Cardiac fibroblast (primary cell): ENCODE data around the gene C5orf24.
"Not testable (repeated sequence)": the region's sequence is repeated elsewhere in the genome, so short reads cannot be mapped to it uniquely, and the experiment has no call there.

Source experiments
- DNase-seq, 2 donors: peaks; one replicate each; pipeline versions ENCODE4 v3.0.0 to v3.0.0-alpha.2; 2010; ENCODE audit warnings: low read depth in 2 of 2
- H3K4me3 ChIP-seq, 2 donors: replicated peaks in 1 of 2; 1 replicate in 1 of 2; 2 replicates in 1 of 2; pipeline ENCODE4 v1.5.1; 2011; ENCODE audit warnings: low read depth in 2 of 2, low read length in 2 of 2, mild to moderate bottlenecking in 2 of 2, moderate library complexity in 1 of 2
- CTCF ChIP-seq: IDR thresholded peaks from one replicate; pipeline ENCODE4 v1.5.1; 2011; ENCODE audit warnings: low read depth, mild to moderate bottlenecking, low read length, inconsistent platforms

The C5orf24 gene

DNA sequence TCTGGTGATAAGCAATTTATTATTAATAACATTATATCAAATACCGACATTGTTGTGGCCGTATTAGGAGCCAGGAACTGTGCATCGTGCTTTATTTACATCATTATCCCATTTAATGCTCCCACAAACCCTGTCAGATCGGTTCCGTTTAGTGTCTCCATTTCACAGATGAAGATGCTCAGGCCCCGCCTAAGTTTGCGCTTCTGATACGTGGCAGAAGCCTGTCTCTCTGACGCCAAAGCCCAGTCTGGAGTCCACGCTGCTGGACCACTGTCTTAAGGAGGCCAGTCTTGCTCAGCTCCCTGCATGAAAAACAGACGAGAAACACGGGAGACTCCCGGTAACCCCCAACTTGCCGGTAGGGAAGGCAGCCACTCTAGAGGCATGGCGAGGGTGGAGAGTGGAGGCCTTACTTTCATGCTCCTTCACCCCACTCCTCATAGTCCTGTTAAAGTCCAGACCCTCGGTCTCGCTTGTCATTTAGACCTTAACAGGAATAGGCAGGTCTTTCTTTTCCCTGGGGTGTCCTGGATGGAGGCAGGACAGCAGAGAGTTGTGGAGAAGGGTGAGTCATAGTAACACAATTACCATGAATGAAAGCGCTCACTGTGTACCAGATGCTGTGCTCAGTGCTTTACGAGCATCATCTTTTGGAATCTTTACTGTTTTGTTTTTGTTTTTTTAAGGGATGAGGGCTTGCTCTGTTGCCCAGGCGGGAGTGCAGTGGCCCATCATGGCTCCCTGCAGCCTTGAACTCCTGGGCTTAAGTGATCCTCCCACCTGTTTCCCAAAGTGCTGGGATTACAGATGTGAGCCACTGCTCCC, 29.3 kb downstream of the C5orf24 start:
- peak; percentile 86 to 90 for DNase-seq
- H3K4me3 ChIP-seq = peak overlapping the region; percentile 80 to 98
- TF ChIP-seq CTCF = no peak

DNA sequence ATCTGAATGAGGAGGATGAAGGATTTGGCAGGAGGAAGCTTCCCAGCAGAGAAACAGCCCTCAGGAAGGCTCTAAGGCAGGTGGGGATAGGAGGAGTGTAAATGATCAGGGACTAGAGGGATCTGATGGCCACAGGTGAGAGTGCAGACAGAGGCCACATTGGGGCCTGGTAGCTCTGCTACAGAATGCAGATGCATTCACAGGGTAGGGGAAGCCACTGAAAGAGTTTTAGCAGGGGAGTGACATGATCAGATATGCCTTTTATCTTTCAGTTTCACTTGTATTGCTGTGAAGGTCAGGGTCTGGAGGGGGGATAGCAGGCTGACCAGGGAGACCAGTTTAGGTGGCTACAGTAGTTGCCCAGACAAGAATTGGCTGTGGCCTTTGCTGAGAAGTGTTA, 31.4 kb downstream of the C5orf24 start:
- no peak for TF ChIP-seq CTCF
- no peak for DNase-seq
- H3K4me3 ChIP-seq = no peak overlapping the region

DNA sequence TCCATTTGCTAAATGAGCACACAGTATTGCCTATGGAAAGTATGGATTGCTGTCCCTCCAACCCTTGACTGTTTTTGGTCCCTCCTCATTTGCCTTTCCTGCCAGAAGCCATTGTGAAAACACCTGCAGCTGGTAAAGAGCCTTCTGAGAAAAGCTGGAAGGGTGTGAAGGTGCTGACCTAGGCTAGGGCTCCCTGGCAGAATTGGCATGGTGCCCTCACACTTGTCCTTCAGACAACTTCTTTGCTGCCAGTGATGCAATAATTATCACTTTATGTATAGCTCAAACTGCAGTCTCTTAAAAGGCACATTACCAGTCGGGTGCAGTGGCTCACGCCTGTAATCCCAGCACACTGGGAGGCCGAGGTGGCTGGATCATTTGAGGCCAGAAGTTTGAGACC, 32.6 kb downstream of the C5orf24 start:
- no peak for DNase-seq
- no peak for TF ChIP-seq CTCF
- H3K4me3 ChIP-seq = no peak overlapping the region

DNA sequence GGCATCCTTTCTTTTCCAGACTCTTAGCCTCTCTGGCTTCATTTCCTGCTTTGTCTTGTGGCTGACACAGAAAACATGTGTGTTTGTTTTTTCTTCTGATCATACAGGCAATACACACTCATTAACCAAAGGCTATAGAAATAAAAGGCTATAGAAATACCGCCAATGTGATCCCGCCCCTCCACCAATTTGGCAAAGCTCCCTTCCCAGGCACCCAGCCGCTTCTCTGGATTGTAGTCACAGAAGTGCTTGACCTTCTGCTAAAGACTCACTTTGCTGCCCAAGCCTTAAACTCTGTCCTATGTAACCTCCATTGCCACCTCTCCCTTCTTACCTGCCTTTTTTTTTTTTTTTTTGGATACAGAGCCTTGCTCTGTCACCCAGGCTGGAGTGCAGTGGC, 33.7 kb downstream of the C5orf24 start:
- TF ChIP-seq CTCF = no peak
- DNase-seq = no peak
- H3K4me3 ChIP-seq = no peak overlapping the region

DNA sequence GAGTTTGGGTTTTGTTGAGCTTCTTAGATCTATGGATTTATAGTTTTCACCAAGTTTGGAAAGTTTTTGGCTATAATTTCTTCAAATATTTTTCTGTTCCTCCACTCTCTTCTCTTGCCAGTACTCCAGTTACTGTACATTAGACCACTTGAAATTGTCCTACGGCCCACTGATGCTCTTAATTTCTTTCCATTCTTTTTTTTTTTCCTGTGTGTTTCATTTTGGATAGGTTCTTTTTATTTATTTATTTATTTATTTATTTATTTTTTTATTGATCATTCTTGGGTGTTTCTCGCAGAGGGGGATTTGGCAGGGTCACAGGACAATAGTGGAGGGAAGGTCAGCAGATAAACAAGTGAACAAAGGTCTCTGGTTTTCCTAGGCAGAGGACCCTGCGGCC, 35.2 kb downstream of the C5orf24 start:
- DNase-seq, H3K4me3 ChIP-seq: not testable (repeated sequence)

DNA sequence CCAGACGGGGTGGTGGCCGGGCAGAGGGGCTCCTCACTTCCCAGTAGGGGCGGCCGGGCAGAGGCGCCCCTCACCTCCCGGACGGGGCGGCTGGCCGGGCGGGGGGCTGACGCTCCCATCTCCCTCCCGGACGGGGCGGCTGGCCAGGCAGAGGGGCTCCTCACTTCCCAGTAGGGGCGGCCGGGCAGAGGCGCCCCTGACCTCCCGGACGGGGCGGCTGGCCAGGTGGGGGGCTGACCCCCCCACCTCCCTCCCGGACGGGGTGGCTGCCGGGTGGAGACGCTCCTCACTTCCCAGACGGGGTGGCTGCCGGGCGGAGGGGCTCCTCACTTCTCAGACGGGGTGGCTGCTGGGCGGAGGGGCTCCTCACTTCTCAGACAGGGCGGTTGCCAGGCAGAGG, 35.9 kb downstream of the C5orf24 start:
- not testable (repeated sequence) for H3K4me3 ChIP-seq, DNase-seq

- no peak for DNase-seq
- H3K4me3 ChIP-seq = no peak overlapping the region
- TF ChIP-seq CTCF = no peak
Measured at GRCh38 chr5:134887593-134888159, 41.9 kb downstream of the C5orf24 start.

DNA sequence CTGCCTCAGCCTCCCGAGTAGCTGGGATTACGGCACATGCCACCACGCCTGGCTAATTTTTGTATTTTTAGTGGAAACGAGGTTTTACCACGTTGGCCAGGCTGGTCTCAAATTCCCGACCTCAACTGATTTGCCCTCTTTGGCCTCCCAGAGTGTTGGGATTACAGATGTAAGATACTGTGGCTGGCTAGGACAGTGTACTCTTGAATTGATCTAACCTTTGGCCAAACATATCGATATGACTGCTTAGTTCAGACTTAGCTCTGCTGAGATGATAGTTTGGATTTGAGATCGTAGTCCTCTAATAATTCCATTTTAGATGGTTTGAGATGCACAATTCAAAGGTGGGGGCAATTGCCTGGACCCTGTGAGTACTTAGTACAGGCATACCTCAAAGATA, 43.6 kb downstream of the C5orf24 start:
- TF ChIP-seq CTCF = no peak
- H3K4me3 ChIP-seq = no peak overlapping the region
- no peak for DNase-seq
